SK-N-SH treated with all-trans-retinoic acid at 6 μM for 48 hours (cell line): ENCODE data around the gene PHLDB1.

Experiments used
- BACH2 ChIP-seq: fragments of 250-450 bp; sonication (Bioruptor Pico); IDR thresholded peaks from 2 replicates; pipeline ENCODE4 v1.9.0; 2021; ENCODE audit warnings: mild to moderate bottlenecking, borderline replicate concordance
- OSR1 ChIP-seq: fragments of 250-450 bp; sonication (Bioruptor Pico); IDR thresholded peaks from 2 replicates; pipeline ENCODE4 v1.8.0; 2022; ENCODE audit warnings: moderate library complexity, mild to moderate bottlenecking, inconsistent platforms
- ZC3H10 ChIP-seq: fragments of 250-450 bp; sonication (Bioruptor Pico); IDR thresholded peaks from 2 replicates; pipeline ENCODE4 v1.5.1; 2021; ENCODE audit warnings: mild to moderate bottlenecking, moderate library complexity
- ZFP3 ChIP-seq: fragments of 250-450 bp; sonication (Bioruptor Pico); IDR thresholded peaks from 2 replicates; pipeline ENCODE4 v1.5.0; 2020; ENCODE audit warnings: mild to moderate bottlenecking, moderate library complexity
- ZNF565 ChIP-seq: fragments of 450-650 bp; formaldehyde crosslinking; conservative IDR thresholded peaks from 2 replicates; pipeline ENCODE4 v1.5.0; 2020; ENCODE audit warnings: low read depth, mild to moderate bottlenecking, moderate library complexity
- TF ChIP-seq, protein P1 (sequence below): fragments of 250-450 bp; sonication (Bioruptor Pico); IDR thresholded peaks from 2 replicates; pipeline ENCODE4 v1.5.0; 2020; ENCODE audit warnings: mild to moderate bottlenecking, moderate library complexity
- TF ChIP-seq, protein P2 (sequence below): fragments of 250-450 bp; sonication (Bioruptor Pico); IDR thresholded peaks from 2 replicates; pipeline ENCODE4 v1.8.0; 2021; ENCODE audit warnings: low read depth, mild to moderate bottlenecking, moderate library complexity, borderline replicate concordance
- TF ChIP-seq, protein P3 (sequence below): fragments of 250-450 bp; sonication (Bioruptor Pico); IDR thresholded peaks from 2 replicates; pipeline ENCODE4 v1.8.0; 2020; ENCODE audit warnings: mild to moderate bottlenecking, moderate library complexity, borderline replicate concordance

DNA sequence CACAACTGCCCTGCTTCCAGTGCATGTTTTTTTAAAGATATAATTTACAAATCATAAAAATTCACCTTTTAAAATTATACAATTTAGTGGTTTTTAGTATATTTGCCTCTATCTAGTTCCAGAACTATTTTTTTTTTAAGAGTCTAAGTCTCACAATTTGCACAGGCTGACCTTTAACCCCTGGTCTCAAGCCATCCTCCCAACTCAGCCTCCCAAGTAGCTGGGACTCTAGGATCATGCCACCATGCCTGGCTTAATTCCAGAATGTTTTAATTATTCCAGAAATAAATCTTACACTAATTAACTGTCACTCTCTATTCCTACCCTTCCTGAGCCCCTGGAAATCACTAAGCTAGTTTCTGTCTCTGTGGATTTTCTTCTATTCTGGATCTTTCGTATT is 36.6 kb upstream of the PHLDB1 start:
- no peak for TF ChIP-seq ZNF565 (CRISPR knock-in tag)
- no peak for TF ChIP-seq BACH2
- no peak for TF ChIP-seq OSR1 (CRISPR knock-in tag)
- TF ChIP-seq ZFP3 (CRISPR knock-in tag): no peak
- TF ChIP-seq, protein P1, sequence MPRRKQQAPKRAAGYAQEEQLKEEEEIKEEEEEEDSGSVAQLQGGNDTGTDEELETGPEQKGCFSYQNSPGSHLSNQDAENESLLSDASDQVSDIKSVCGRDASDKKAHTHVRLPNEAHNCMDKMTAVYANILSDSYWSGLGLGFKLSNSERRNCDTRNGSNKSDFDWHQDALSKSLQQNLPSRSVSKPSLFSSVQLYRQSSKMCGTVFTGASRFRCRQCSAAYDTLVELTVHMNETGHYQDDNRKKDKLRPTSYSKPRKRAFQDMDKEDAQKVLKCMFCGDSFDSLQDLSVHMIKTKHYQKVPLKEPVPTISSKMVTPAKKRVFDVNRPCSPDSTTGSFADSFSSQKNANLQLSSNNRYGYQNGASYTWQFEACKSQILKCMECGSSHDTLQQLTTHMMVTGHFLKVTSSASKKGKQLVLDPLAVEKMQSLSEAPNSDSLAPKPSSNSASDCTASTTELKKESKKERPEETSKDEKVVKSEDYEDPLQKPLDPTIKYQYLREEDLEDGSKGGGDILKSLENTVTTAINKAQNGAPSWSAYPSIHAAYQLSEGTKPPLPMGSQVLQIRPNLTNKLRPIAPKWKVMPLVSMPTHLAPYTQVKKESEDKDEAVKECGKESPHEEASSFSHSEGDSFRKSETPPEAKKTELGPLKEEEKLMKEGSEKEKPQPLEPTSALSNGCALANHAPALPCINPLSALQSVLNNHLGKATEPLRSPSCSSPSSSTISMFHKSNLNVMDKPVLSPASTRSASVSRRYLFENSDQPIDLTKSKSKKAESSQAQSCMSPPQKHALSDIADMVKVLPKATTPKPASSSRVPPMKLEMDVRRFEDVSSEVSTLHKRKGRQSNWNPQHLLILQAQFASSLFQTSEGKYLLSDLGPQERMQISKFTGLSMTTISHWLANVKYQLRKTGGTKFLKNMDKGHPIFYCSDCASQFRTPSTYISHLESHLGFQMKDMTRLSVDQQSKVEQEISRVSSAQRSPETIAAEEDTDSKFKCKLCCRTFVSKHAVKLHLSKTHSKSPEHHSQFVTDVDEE (CRISPR knock-in tag): no peak
- TF ChIP-seq, protein P2, sequence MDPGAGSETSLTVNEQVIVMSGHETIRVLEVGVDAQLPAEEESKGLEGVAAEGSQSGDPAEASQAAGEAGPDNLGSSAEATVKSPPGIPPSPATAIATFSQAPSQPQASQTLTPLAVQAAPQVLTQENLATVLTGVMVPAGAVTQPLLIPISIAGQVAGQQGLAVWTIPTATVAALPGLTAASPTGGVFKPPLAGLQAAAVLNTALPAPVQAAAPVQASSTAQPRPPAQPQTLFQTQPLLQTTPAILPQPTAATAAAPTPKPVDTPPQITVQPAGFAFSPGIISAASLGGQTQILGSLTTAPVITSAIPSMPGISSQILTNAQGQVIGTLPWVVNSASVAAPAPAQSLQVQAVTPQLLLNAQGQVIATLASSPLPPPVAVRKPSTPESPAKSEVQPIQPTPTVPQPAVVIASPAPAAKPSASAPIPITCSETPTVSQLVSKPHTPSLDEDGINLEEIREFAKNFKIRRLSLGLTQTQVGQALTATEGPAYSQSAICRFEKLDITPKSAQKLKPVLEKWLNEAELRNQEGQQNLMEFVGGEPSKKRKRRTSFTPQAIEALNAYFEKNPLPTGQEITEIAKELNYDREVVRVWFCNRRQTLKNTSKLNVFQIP (CRISPR knock-in tag): no peak
- no peak for TF ChIP-seq ZC3H10 (CRISPR knock-in tag)
- TF ChIP-seq, protein P3, sequence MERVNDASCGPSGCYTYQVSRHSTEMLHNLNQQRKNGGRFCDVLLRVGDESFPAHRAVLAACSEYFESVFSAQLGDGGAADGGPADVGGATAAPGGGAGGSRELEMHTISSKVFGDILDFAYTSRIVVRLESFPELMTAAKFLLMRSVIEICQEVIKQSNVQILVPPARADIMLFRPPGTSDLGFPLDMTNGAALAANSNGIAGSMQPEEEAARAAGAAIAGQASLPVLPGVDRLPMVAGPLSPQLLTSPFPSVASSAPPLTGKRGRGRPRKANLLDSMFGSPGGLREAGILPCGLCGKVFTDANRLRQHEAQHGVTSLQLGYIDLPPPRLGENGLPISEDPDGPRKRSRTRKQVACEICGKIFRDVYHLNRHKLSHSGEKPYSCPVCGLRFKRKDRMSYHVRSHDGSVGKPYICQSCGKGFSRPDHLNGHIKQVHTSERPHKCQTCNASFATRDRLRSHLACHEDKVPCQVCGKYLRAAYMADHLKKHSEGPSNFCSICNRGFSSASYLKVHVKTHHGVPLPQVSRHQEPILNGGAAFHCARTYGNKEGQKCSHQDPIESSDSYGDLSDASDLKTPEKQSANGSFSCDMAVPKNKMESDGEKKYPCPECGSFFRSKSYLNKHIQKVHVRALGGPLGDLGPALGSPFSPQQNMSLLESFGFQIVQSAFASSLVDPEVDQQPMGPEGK (CRISPR knock-in tag): no peak
